ENCODE measurements around the gene ZNF138.

DNA sequence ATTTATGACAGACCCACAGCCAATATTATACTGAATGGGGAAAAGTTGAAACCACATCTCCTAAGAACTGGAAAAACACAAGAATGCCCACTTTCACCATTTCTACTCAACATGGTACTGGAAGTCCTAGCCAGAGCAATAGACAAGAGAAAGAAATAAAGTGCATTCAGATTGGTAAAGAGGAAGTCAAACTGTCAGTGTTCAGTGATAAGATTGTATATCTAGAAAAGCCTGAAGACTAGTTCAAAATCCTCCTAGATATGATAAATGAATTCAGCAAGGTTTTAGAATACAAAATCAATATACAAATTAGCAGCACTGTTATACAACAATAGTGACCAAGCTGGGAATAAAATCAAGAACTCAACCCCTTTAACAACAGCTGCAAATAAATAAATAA, 6.9 kb upstream of the ZNF138 start:
- TF ChIP-seq, protein P1, sequence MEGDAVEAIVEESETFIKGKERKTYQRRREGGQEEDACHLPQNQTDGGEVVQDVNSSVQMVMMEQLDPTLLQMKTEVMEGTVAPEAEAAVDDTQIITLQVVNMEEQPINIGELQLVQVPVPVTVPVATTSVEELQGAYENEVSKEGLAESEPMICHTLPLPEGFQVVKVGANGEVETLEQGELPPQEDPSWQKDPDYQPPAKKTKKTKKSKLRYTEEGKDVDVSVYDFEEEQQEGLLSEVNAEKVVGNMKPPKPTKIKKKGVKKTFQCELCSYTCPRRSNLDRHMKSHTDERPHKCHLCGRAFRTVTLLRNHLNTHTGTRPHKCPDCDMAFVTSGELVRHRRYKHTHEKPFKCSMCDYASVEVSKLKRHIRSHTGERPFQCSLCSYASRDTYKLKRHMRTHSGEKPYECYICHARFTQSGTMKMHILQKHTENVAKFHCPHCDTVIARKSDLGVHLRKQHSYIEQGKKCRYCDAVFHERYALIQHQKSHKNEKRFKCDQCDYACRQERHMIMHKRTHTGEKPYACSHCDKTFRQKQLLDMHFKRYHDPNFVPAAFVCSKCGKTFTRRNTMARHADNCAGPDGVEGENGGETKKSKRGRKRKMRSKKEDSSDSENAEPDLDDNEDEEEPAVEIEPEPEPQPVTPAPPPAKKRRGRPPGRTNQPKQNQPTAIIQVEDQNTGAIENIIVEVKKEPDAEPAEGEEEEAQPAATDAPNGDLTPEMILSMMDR (conservative IDR thresholded peaks at IDR 0.05; ENCODE audit: low read depth, low read length): no peak
- TF ChIP-seq EZH2 (IDR thresholded peaks at IDR 0.05; ENCODE audit: borderline replicate concordance, low read depth, low read length, poor library complexity, severe bottlenecking): no peak
